ENCODE data around the gene ZFPM1.
"Not testable (repeated sequence)": the region's sequence is repeated elsewhere in the genome, so short reads cannot be mapped to it uniquely, and the experiment has no call there.

Gene ZFPM1

GRCh38 chr16:88515371-88515770, 62.3 kb downstream of the ZFPM1 start:
- H3K4me3 ChIP-seq (ENCODE audit: low read depth, low read length): no peak overlapping the region
- TF ChIP-seq CTCF (IDR thresholded peaks at IDR 0.05; ENCODE audit: low read depth, low read length): no peak

DNA sequence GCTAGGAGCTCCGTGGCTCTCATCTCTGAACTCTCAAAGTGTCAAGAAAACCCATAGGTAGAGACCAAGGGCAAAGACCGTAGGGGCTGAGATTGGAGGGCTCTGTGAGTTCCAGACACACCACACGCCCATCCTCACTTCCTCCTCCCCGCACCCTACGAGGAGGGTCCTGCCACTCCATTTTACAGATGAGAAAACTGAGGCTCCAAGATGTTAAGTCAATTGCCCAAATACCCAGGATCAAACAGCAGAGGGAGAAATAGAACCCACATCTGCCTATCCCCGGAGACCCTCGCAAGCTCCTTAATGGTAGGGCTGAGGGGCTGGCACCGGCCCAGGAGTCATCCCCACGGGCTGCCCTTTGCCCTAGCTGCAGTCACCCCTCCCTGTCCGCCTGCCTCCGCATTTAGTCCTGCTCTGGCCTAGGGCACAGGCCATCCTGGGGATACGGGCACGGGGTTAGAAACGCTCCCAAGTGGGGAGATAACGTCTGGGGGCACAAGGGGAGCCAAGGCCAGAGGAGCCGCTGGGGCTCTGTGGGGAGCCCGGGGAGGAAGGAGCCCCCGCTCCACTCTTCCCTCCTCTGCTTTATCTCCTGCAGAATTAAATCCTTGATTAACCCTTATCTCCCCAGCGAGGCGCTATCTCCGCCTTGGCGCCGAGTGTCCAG, 63.0 kb downstream of the ZFPM1 start:
- no peak overlapping the region for H3K4me3 ChIP-seq (ENCODE audit: low read depth, low read length)
- no peak for TF ChIP-seq CTCF (IDR thresholded peaks at IDR 0.05; ENCODE audit: low read depth, low read length)

GRCh38 chr16:88516601-88517061, 63.6 kb downstream of the ZFPM1 start:
- no peak for TF ChIP-seq CTCF (IDR thresholded peaks at IDR 0.05; ENCODE audit: low read depth, low read length)
- H3K4me3 ChIP-seq (ENCODE audit: low read depth, low read length): no peak overlapping the region

DNA sequence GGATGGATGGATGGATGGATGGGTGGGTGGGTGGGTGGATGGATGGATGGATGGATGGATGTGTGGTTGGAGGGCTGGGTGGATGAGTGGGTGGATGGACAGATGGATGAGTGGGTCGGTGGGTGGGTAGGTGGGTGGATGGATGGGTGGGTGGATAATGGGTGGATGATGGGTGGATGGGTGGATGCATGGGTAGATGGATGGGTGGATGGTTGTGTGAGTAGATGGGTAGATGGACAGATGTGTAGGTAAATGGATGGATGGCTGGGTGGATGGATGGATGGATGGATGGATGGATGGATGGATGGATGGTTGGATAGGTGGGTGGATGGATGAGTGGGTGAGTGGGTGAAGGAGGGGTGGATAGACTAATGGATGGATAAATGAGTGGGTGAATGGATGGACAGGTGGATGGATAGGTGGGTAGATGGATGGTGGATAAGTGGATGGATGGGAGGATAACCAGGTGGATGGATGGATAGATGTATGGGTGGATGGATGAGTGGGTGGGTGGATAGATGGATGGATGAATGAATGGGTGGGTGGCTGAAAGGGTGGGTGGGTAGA, 64.2 kb downstream of the ZFPM1 start:
- not testable (repeated sequence) for H3K4me3 ChIP-seq (ENCODE audit: low read depth, low read length)

- not testable (repeated sequence) for H3K4me3 ChIP-seq (ENCODE audit: low read depth, low read length)
Observed at GRCh38 chr16:88518411-88519111, 65.5 kb downstream of the ZFPM1 start.

DNA sequence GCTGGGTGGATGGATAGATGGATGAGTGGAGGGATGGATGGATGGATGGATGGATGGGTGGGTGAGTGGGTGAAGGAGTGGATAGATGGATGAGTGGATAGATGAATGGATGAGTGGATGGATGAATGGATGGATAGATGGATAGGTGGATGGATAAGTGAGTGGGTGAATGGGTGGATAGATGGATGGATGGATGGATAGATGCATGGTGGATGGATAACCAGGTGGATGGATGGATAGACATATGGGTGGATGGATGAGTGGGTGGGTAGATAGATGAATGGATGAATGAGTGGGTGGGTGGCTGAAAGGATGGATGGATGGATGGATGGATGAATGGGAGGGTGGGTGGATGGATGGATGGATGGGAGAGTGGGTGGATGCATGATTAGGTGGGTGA, 66.2 kb downstream of the ZFPM1 start:
- no peak for TF ChIP-seq CTCF (IDR thresholded peaks at IDR 0.05; ENCODE audit: low read depth, low read length)
- no peak overlapping the region for H3K4me3 ChIP-seq (ENCODE audit: low read depth, low read length)

DNA sequence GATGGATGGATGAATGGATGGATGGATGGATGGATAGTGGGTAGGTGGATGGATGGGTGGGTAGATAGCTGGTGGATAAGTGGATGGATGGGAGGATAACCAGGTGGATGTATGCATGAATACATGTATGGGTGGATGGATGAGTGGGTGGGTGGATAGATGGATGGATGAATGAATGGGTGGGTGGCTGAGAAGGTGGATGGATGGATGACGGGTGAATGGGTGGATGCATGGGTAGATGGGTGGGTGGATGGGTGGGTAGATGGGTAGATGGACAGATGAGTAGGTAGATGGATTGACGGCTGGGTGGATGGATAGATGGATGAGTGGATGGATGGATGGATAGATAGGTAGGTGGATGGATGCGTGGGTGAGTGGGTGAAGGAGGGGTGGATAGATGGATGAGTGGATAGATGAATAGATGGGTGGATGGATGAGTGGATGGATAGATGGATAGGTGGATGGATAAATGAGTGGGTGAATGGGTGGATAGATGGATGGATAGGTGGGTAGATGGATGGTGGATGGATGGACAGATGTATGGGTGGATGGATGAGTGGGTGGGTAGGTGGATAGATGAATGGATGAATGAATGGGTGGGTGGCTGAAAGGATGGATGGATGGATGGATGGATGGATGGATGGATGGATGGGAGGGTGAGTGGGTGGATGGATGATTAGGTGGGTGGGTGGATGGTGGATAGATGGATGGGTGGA, 67.0 kb downstream of the ZFPM1 start:
- no peak for TF ChIP-seq CTCF (IDR thresholded peaks at IDR 0.05; ENCODE audit: low read depth, low read length)
- H3K4me3 ChIP-seq (ENCODE audit: low read depth, low read length): no peak overlapping the region

DNA sequence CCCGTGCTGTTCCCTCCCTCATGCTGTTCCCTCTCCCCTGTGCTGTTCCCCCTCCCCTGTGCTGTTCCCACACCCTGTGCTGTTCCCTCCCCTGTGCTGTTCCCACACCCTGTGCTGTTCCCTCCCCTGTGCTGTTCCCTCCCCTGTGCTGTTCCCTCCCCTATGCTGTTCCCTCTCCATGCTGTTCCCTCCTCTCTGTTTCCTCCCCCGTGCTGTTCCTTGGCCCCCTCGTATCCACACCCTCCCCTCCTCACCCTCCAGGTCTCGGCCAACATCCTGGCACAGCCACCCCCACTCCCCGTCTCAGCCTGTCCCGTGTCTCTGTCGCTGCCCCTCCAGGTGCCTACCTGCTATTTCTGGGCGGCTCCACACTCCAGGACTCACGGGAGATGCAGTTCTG, 68.6 kb downstream of the ZFPM1 start:
- no peak overlapping the region for H3K4me3 ChIP-seq (ENCODE audit: low read depth, low read length)
- no peak for TF ChIP-seq CTCF (IDR thresholded peaks at IDR 0.05; ENCODE audit: low read depth, low read length)
